ENCODE data around the gene PFKFB3. TPM values are rescaled to one million over a fixed set of nuclear protein-coding genes. Genes with fewer than 3 reads are reported as not detected.
A peak's percentile ranks its signal among the peaks of the same experiment; 100 is the strongest.

Gene PFKFB3
- total and polyA plus RNA-seq, 8 donors = 10.0 to 28.4 (median 17.8) TPM

- ATAC-seq (no peak), FAIRE-seq (no peak), DNase-seq (no peak)
- no peak for TF ChIP-seq CTCF (IDR thresholded peaks at IDR 0.05)
- no peaks in the 10 kb centered on the region for H3K36me3 ChIP-seq
- WGBS, 2 donors = 94 to 100% methylated on average over 1 of the region's 1 CpG
- intact Hi-C loops (cut with DNase I) = no loop called here
- H3K9me3 ChIP-seq = no peaks in the 10 kb centered on the region
- no peaks in the 10 kb centered on the region for H3K27me3 ChIP-seq
- no peaks in the 10 kb centered on the region for H3K4me1 ChIP-seq
- H3K27ac ChIP-seq = no peak overlapping the region
- H3K4me3 ChIP-seq = no peak overlapping the region
Observed at GRCh38 chr10:6249698-6250097, 47.0 kb downstream of the PFKFB3 start.

GRCh38 chr10:6250745-6251144 lies 48.0 kb downstream of the PFKFB3 start:
- intact Hi-C loops (cut with DNase I) = no loop called here
- ATAC-seq = no peak

GRCh38 chr10:6254201-6254600 lies 51.5 kb downstream of the PFKFB3 start:
- WGBS, 2 donors = 93 to 98% methylated on average over 8 of the region's 8 CpGs
- ATAC-seq (no peak), FAIRE-seq (no peak), DNase-seq (no peak)
- Histone ChIP-seq H3K4me1 (peaks cover 0 to 7% (median 0%) of the 10 kb centered on the region in 3 donors), H3K36me3 (no peaks in the 10 kb centered on the region), H3K27me3 (no peaks in the 10 kb centered on the region), H3K27ac (no peak overlapping the region), H3K9me3 (no peaks in the 10 kb centered on the region), H3K4me3 (no peak overlapping the region)
- no peak for TF ChIP-seq CTCF (IDR thresholded peaks at IDR 0.05)
- intact Hi-C loops (cut with DNase I) = no loop called here

More at GRCh38 chr10:6250745-6251144, 48.0 kb downstream of the PFKFB3 start:
- no peak overlapping the region for H3K4me3 ChIP-seq
- H3K9me3 ChIP-seq = no peaks in the 10 kb centered on the region
- H3K36me3 ChIP-seq = no peaks in the 10 kb centered on the region
- no peaks in the 10 kb centered on the region for H3K27me3 ChIP-seq
- H3K27ac ChIP-seq = no peak overlapping the region
- FAIRE-seq = no peak
- no peak for DNase-seq
- 83 to 89% methylated on average over 6 of the region's 6 CpGs for WGBS, 2 donors
- peaks cover 0 to 2% (median 0%) of the 10 kb centered on the region in 3 donors for H3K4me1 ChIP-seq
- no peak for TF ChIP-seq CTCF (IDR thresholded peaks at IDR 0.05)

- no peak overlapping the region for H3K4me3 ChIP-seq
- H3K9me3 ChIP-seq = no peaks in the 10 kb centered on the region
- H3K27ac ChIP-seq = no peak overlapping the region
- no peak for TF ChIP-seq CTCF (IDR thresholded peaks at IDR 0.05)
- ATAC-seq = peak; percentile 61 to 96 (median 86)
- intact Hi-C loops (cut with DNase I) = no loop called here
- FAIRE-seq = no peak
- peak in 3 of 6 donors; percentile 52 to 67 (median 60) for DNase-seq
- H3K4me1 ChIP-seq = peaks cover 0 to 7% (median 0%) of the 10 kb centered on the region in 3 donors
- H3K36me3 ChIP-seq = no peaks in the 10 kb centered on the region
- no peaks in the 10 kb centered on the region for H3K27me3 ChIP-seq
- 65 to 67% methylated on average over 19 of the region's 19 CpGs for WGBS, 2 donors
Observed at GRCh38 chr10:6255548-6256061, 52.9 kb downstream of the PFKFB3 start.

GRCh38 chr10:6256439-6256838 lies 53.7 kb downstream of the PFKFB3 start:
- H3K4me1 ChIP-seq = peaks cover 0 to 7% (median 0%) of the 10 kb centered on the region in 3 donors
- H3K27me3 ChIP-seq = no peaks in the 10 kb centered on the region
- no peaks in the 10 kb centered on the region for H3K9me3 ChIP-seq
- no peaks in the 10 kb centered on the region for H3K36me3 ChIP-seq
- no peak overlapping the region for H3K4me3 ChIP-seq
- WGBS, 2 donors = 89 to 95% methylated on average over 8 of the region's 8 CpGs
- intact Hi-C loops (cut with DNase I) = no loop called here
- H3K27ac ChIP-seq = no peak overlapping the region
- no peak for ATAC-seq
- no peak for FAIRE-seq
- no peak for DNase-seq
- no peak for TF ChIP-seq CTCF (IDR thresholded peaks at IDR 0.05)
